GM19193 (cell line): ENCODE measurements around the gene MSS51.

Experiments used
- POLR2A ChIP-seq: IDR thresholded peaks from 4 replicates; pipeline ENCODE4 v1.6.1; 2011; ENCODE audit not compliant: insufficient read depth, insufficient read length; ENCODE audit errors: extremely low read depth

MSS51 gene

GRCh38 chr10:73404690-73405089 lies 28.7 kb downstream of the MSS51 start:
- TF ChIP-seq POLR2A, result no peak

- TF ChIP-seq POLR2A, result no peak
Observed at GRCh38 chr10:73401636-73402035, 31.7 kb downstream of the MSS51 start.

- no peak for TF ChIP-seq POLR2A
Observed at GRCh38 chr10:73399063-73399462, 34.3 kb downstream of the MSS51 start.

- TF ChIP-seq POLR2A, result no peak
Observed at GRCh38 chr10:73398024-73398423, 35.3 kb downstream of the MSS51 start.

- TF ChIP-seq POLR2A, result no peak
Observed at GRCh38 chr10:73388228-73388627, 45.1 kb downstream of the MSS51 start.

- no peak for TF ChIP-seq POLR2A
Observed at GRCh38 chr10:73386583-73386982, 46.8 kb downstream of the MSS51 start.

- no peak for TF ChIP-seq POLR2A
Observed at GRCh38 chr10:73379064-73379748, 54.2 kb downstream of the MSS51 start.

GRCh38 chr10:73376679-73377078 lies 56.7 kb downstream of the MSS51 start:
- no peak for TF ChIP-seq POLR2A
